Measurements from ENCODE around the gene MATN1. TPM values are rescaled to one million over a fixed set of nuclear protein-coding genes. Genes with fewer than 3 reads are reported as not detected.

The MATN1 gene
- polyA plus RNA-seq, 1 donor from 2014 or later: 0.22 TPM

GRCh38 chr1:30745834-30746208 is 22.4 kb upstream of the MATN1 start:
- TF ChIP-seq SMC3 (conservative IDR thresholded peaks at IDR 0.05; ENCODE audit: poor library complexity) (no peak), EP300 (conservative IDR thresholded peaks at IDR 0.05; ENCODE audit: poor library complexity, severe bottlenecking) (no peak), MXI1 (conservative IDR thresholded peaks at IDR 0.05; ENCODE audit: poor library complexity, severe bottlenecking) (no peak), REST (IDR thresholded peaks at IDR 0.05; ENCODE audit: borderline replicate concordance) (no peak), POLR2AphosphoS5 (IDR thresholded peaks at IDR 0.05) (no peak), RAD21 (conservative IDR thresholded peaks at IDR 0.05) (no peak), EZH2 (IDR thresholded peaks at IDR 0.05; ENCODE audit: borderline replicate concordance, insufficient read depth, low read length, poor library complexity, severe bottlenecking) (no peak)
- no peaks in the 10 kb centered on the region for H3K36me3 ChIP-seq (ENCODE audit: insufficient read depth, low read length)
- no peak overlapping the region for H3K4me3 ChIP-seq (ENCODE audit: low read length)
- no peak overlapping the region for H3K9ac ChIP-seq (ENCODE audit: low read length)
- no peaks in the 10 kb centered on the region for H4K20me1 ChIP-seq (ENCODE audit: insufficient read depth)
- H3K79me2 ChIP-seq (replicated peaks; ENCODE audit: insufficient read depth, low read length): no peaks in the 10 kb centered on the region
- H3K9me2 ChIP-seq (ENCODE audit: insufficient read depth, low read length): no peaks in the 10 kb centered on the region
- H3K9me3 ChIP-seq (ENCODE audit: low read length): no peaks in the 10 kb centered on the region
- H2AFZ ChIP-seq (ENCODE audit: low read depth, low read length): no peak overlapping the region
- H3K27me3 ChIP-seq (ENCODE audit: insufficient read depth, low read depth, low read length): no peaks in the 10 kb centered on the region
- H3F3A ChIP-seq (ENCODE audit: insufficient read depth, low read length, poor library complexity, severe bottlenecking): no peaks in the 10 kb centered on the region
- no peak overlapping the region for H3K27ac ChIP-seq (ENCODE audit: low read length)
- no peak overlapping the region for H3K4me2 ChIP-seq (ENCODE audit: low read length)

- no peak overlapping the region for H3K9ac ChIP-seq (ENCODE audit: low read length)
Measured at GRCh38 chr1:30745156-30745833, 21.9 kb upstream of the MATN1 start.

More at GRCh38 chr1:30745156-30745833, 21.9 kb upstream of the MATN1 start:
- TF ChIP-seq CTCF (IDR thresholded peaks at IDR 0.05; ENCODE audit: poor library complexity, severe bottlenecking) (no peak), POLR2AphosphoS5 (IDR thresholded peaks at IDR 0.05) (no peak), RAD21 (conservative IDR thresholded peaks at IDR 0.05) (no peak), TAF1 (IDR thresholded peaks at IDR 0.05; ENCODE audit: low read depth) (no peak), EP300 (conservative IDR thresholded peaks at IDR 0.05; ENCODE audit: poor library complexity, severe bottlenecking) (no peak), SMC3 (conservative IDR thresholded peaks at IDR 0.05; ENCODE audit: poor library complexity) (no peak), EZH2 (IDR thresholded peaks at IDR 0.05; ENCODE audit: borderline replicate concordance, insufficient read depth, low read length, poor library complexity, severe bottlenecking) (no peak), REST (IDR thresholded peaks at IDR 0.05; ENCODE audit: borderline replicate concordance) (no peak), MXI1 (conservative IDR thresholded peaks at IDR 0.05; ENCODE audit: poor library complexity, severe bottlenecking) (no peak)
- H3K9me3 ChIP-seq (ENCODE audit: low read length): no peaks in the 10 kb centered on the region
- no peaks in the 10 kb centered on the region for H3K79me2 ChIP-seq (replicated peaks; ENCODE audit: insufficient read depth, low read length)
- H2AFZ ChIP-seq (ENCODE audit: low read depth, low read length): no peak overlapping the region
- H3K9me2 ChIP-seq (ENCODE audit: insufficient read depth, low read length): no peaks in the 10 kb centered on the region
- H3K4me3 ChIP-seq (ENCODE audit: low read length): no peak overlapping the region
- H4K20me1 ChIP-seq (ENCODE audit: insufficient read depth): no peaks in the 10 kb centered on the region
- no peak overlapping the region for H3K27ac ChIP-seq (ENCODE audit: low read length)
- no peaks in the 10 kb centered on the region for H3F3A ChIP-seq (ENCODE audit: insufficient read depth, low read length, poor library complexity, severe bottlenecking)
- no peaks in the 10 kb centered on the region for H3K27me3 ChIP-seq (ENCODE audit: insufficient read depth, low read depth, low read length)
- H3K4me2 ChIP-seq (ENCODE audit: low read length): no peak overlapping the region
- H3K36me3 ChIP-seq (ENCODE audit: insufficient read depth, low read length): no peaks in the 10 kb centered on the region

Data from neural cell (in vitro differentiated cells).